HepG2 (cell line): Measurements from ENCODE around the gene RNF14. TPM values are rescaled to one million over a fixed set of nuclear protein-coding genes. Genes with fewer than 3 reads are reported as not detected.

ENCODE experiments used
- ATAC-seq: fragments of 200-7000 bp; cut with Tn5 transposase; 3 replicates; pipeline ENCODE4 v1.9.1; 2020; ENCODE audit warnings: mild to moderate bottlenecking, moderate library complexity
- BruUV-seq: library from RNA; stranded (reverse); fragments of 400-500 nt; replicated peaks from 2 replicates; lab custom pipeline; 2021; lab: Mats Ljungman, UMichigan
- CTCF ChIA-PET: fragments of 300-600 bp; formaldehyde crosslinking; extraction: SDS; loops from one replicate; lab custom pipeline; 2021; ENCODE audit warnings: low total read pairs, inconsistent platforms, low intra/inter-chr PET ratio; lab: Yijun Ruan, JAX
- POLR2A ChIA-PET: fragments of 350-600 bp; sonication (Branson Sonifier 250); formaldehyde crosslinking; loops from one replicate; lab custom pipeline; 2020; ENCODE audit warnings: antibody characterized with exemption, inconsistent platforms; lab: Yijun Ruan, JAX
- DNase-seq: peaks from one replicate; pipeline ENCODE4 v3.0.0-alpha.2; 2015; ENCODE audit warnings: low spot score
- FAIRE-seq: peaks from 3 replicates; lab custom pipeline; 2011; peaks lifted over from hg19 to GRCh38; lab: Jason Lieb, UNC
- H2AFZ ChIP-seq: one replicate; pipeline ENCODE4 v1.6.1; 2011; ENCODE audit warnings: low read length, inconsistent platforms
- H3K27ac ChIP-seq: fragments of 300-600 bp; 3 replicates; pipeline ENCODE4 v1.8.0; 2011; ENCODE audit warnings: mixed run types, mild to moderate bottlenecking, mixed read lengths, low read length, inconsistent platforms; ENCODE audit not compliant: insufficient read depth; ENCODE audit errors: extremely low read length
- H3K27me3 ChIP-seq, 2 experiments: fragments of 200-600 bp in 1 of 2; 2 replicates in 1 of 2; 3 replicates in 1 of 2; pipeline versions ENCODE4 v1.6.0 to v1.8.0; 2011; ENCODE audit warnings: low read length in 2 of 2, mild to moderate bottlenecking in 2 of 2, moderate library complexity in 2 of 2, inconsistent platforms in 1 of 2; ENCODE audit not compliant: insufficient read depth in 2 of 2, control insufficient read depth in 1 of 2
- H3K36me3 ChIP-seq, 2 experiments: fragments of 200-600 bp in 1 of 2; replicated peaks in 1 of 2; 2 replicates in 1 of 2; 3 replicates in 1 of 2; pipeline versions ENCODE4 v1.5.1 to v1.8.0; 2011; ENCODE audit warnings: low read length in 2 of 2, inconsistent platforms in 1 of 2; ENCODE audit not compliant: insufficient read depth in 2 of 2, control insufficient read depth in 1 of 2
- H3K4me1 ChIP-seq: 2 replicates; pipeline ENCODE4 v1.5.1; 2012; ENCODE audit warnings: low read length, inconsistent platforms; ENCODE audit not compliant: insufficient read depth
- H3K4me2 ChIP-seq: 2 replicates; pipeline ENCODE4 v1.6.0; 2011; ENCODE audit warnings: low read depth, low read length, inconsistent platforms
- H3K4me3 ChIP-seq, 3 experiments: fragments of 200-600 bp in 1 of 3; sonication (generic), shearing (Covaris generic) in 1 of 3; replicated peaks in 1 of 3; 2 replicates each; pipeline ENCODE4 v1.5.1; 2011 to 2016; ENCODE audit warnings: low read length in 3 of 3, inconsistent platforms in 2 of 3, low read depth in 2 of 3, mild to moderate bottlenecking in 2 of 3, control low read depth in 1 of 3, mixed read lengths in 1 of 3; ENCODE audit not compliant: insufficient read depth in 1 of 3
- H3K79me2 ChIP-seq: one replicate; pipeline ENCODE4 v1.6.1; 2011; ENCODE audit warnings: low read length, inconsistent platforms; ENCODE audit not compliant: insufficient read depth
- H3K9ac ChIP-seq: 2 replicates; pipeline ENCODE4 v1.6.0; 2011; ENCODE audit warnings: mild to moderate bottlenecking, low read depth, low read length, inconsistent platforms; ENCODE audit not compliant: insufficient read depth
- H3K9me3 ChIP-seq: 2 replicates; pipeline ENCODE4 v1.5.1; 2012; ENCODE audit warnings: mild to moderate bottlenecking, low read length
- H4K20me1 ChIP-seq: 2 replicates; pipeline ENCODE4 v1.6.0; 2011; ENCODE audit warnings: inconsistent platforms, mild to moderate bottlenecking, low read length, moderate library complexity; ENCODE audit not compliant: insufficient read depth
- BRCA1 ChIP-seq: sonication (generic); formaldehyde crosslinking; IDR thresholded peaks from 2 replicates; pipeline ENCODE4 v1.4.0; 2020; ENCODE audit warnings: missing genetic modification reagents
- GFI1 ChIP-seq: sonication (generic); formaldehyde crosslinking; IDR thresholded peaks from 2 replicates; pipeline ENCODE4 v1.5.0; 2020; ENCODE audit warnings: missing genetic modification reagents, mild to moderate bottlenecking, borderline replicate concordance
- GZF1 ChIP-seq: sonication (generic); formaldehyde crosslinking; IDR thresholded peaks from 2 replicates; pipeline ENCODE4 v1.5.1; 2020; ENCODE audit warnings: mild to moderate bottlenecking, missing genetic modification reagents
- SMC3 ChIP-seq: IDR thresholded peaks from 2 replicates; pipeline ENCODE4 v1.6.1; 2011; ENCODE audit warnings: low read length, improper control_type of control experiment
- SP2 ChIP-seq: sonication (generic); formaldehyde crosslinking; IDR thresholded peaks from 2 replicates; pipeline ENCODE4 v1.5.1; 2020; ENCODE audit warnings: mild to moderate bottlenecking, missing genetic modification reagents
- SRF ChIP-seq: IDR thresholded peaks from 2 replicates; pipeline ENCODE4 v1.6.1; 2011; ENCODE audit warnings: mild to moderate bottlenecking, low read depth, low read length, moderate library complexity
- ZNF136 ChIP-seq: sonication (generic); formaldehyde crosslinking; IDR thresholded peaks from 2 replicates; pipeline ENCODE4 v1.8.1; 2022; ENCODE audit warnings: low read depth, mild to moderate bottlenecking, moderate library complexity, missing genetic modification reagents
- ZNF737 ChIP-seq: sonication (generic); formaldehyde crosslinking; IDR thresholded peaks from 2 replicates; pipeline ENCODE4 v1.5.0; 2020; ENCODE audit warnings: missing genetic modification reagents, mild to moderate bottlenecking, borderline replicate concordance
- WGBS: methylation state at CpG from one replicate; pipeline ENCODE4 v1.1.6; 2017; ENCODE audit warnings: low lambda C conversion rate; 5-methylcytosine and 5-hydroxymethylcytosine counted together
- in situ Hi-C: cut with HindIII; loops from 2 replicates; pipeline ENCODE4 v1.10.0; 2017; ENCODE audit warnings: low pct_unique_long_range_greater_than_20kb; ENCODE audit not compliant: extremely low pct_ligation_motif_present
- intact Hi-C: fragments of 100-400 bp; cut with micrococcal nuclease; formaldehyde crosslinking; loops from one replicate; pipeline ENCODE4 v1.10.0; 2022; ENCODE audit not compliant: unreplicated experiment
- polyA plus RNA-seq, 8 experiments: library from polyadenylated mRNA; depleted of rRNA in 3 of 8; stranded (reverse) in 7 of 8; unstranded in 1 of 8; fragments of >200 nt; fragmentation: Illumina TruSeq in 4 of 8; extraction: Trizol in 4 of 8; gene quantifications; 2 replicates each; pipeline versions ENCODE4 v1.2.1 to v1.2.3, GENCODE V29; 2011 to 2016; ENCODE audit warnings: low read depth in 4 of 8, missing spikeins in 1 of 8, mixed read lengths in 1 of 8; ENCODE audit not compliant: insufficient read depth in 1 of 8
- total RNA-seq, 5 experiments: library from RNA; depleted of rRNA; stranded (reverse); fragments of >200 nt; fragmentation: Illumina TruSeq; extraction: Trizol; gene quantifications; 2 replicates each; pipeline ENCODE4 v1.2.3, GENCODE V29; 2016; ENCODE audit warnings: low read depth in 1 of 5
- TF ChIP-seq, protein P1 (sequence below): IDR thresholded peaks from 2 replicates; pipeline ENCODE4 v1.6.1; 2016; ENCODE audit warnings: low read depth
- TF ChIP-seq, protein P2 (sequence below): sonication (generic); formaldehyde crosslinking; conservative IDR thresholded peaks from 2 replicates; pipeline ENCODE4 v1.4.0; 2020; ENCODE audit warnings: missing genetic modification reagents
- TF ChIP-seq, protein P3 (sequence below): sonication (generic); formaldehyde crosslinking; IDR thresholded peaks from 2 replicates; pipeline ENCODE4 v1.5.0; 2020; ENCODE audit warnings: missing genetic modification reagents, mild to moderate bottlenecking, borderline replicate concordance

Gene RNF14
- total and polyA plus RNA-seq, 2 of the 13 experiments (the other 11 are each of a cell fraction or from before 2014, with no cell fraction given): 11.3 to 28.1 TPM

DNA sequence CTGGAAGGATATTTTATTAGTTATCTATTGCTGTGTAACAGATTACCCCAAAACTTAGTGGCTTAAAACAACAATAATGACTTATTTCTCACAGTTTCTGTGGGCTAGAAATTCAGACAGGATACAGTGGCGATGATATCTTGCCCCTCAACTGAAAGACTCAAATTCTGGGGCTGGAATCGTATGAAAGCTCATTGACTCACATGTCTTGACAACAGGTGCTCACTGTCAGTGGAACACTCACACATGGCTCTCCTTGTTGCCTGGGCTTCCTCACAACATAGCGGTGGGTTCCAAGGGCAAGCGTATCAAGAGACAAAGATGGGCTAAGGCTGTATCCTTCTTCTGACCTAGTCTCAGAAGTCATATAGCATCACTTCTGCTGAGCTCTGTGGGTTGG lies 47.7 kb downstream of the RNF14 start:
- ChIA-PET CTCF (no interaction called here), POLR2A (no interaction called here)
- peaks cover 0 to 5% of the 10 kb centered on the region in 2 experiments; a peak in 1 of 5 replicates for H3K27me3 ChIP-seq
- no TSS peak for BruUV-seq
- H3K4me2 ChIP-seq: no peak overlapping the region
- intact Hi-C loops: no loop called here
- peaks cover 6% of the 10 kb centered on the region; the same call in 1 of the 2 replicates for H3K9me3 ChIP-seq
- no peak overlapping the region for H3K4me3 ChIP-seq
- DNase-seq: no peak
- no peaks in the 10 kb centered on the region for H3K36me3 ChIP-seq
- H2AFZ ChIP-seq: no peak overlapping the region
- TF ChIP-seq SP2 (CRISPR knock-in tag) (no peak), SRF (no peak), ZNF136 (CRISPR knock-in tag) (no peak), SMC3 (no peak), ZNF737 (CRISPR knock-in tag) (no peak), GZF1 (CRISPR knock-in tag) (no peak), BRCA1 (no peak), GFI1 (CRISPR knock-in tag) (no peak)
- TF ChIP-seq, protein P1, sequence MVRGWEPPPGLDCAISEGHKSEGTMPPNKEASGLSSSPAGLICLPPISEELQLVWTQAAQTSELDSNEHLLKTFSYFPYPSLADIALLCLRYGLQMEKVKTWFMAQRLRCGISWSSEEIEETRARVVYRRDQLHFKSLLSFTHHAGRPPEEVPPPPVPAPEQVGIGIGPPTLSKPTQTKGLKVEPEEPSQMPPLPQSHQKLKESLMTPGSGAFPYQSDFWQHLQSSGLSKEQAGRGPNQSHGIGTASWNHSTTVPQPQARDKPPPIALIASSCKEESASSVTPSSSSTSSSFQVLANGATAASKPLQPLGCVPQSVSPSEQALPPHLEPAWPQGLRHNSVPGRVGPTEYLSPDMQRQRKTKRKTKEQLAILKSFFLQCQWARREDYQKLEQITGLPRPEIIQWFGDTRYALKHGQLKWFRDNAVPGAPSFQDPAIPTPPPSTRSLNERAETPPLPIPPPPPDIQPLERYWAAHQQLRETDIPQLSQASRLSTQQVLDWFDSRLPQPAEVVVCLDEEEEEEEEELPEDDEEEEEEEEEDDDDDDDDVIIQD: no peak
- TF ChIP-seq, protein P2, sequence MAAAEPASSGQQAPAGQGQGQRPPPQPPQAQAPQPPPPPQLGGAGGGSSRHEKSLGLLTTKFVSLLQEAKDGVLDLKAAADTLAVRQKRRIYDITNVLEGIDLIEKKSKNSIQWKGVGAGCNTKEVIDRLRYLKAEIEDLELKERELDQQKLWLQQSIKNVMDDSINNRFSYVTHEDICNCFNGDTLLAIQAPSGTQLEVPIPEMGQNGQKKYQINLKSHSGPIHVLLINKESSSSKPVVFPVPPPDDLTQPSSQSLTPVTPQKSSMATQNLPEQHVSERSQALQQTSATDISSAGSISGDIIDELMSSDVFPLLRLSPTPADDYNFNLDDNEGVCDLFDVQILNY (CRISPR knock-in tag): no peak
- TF ChIP-seq, protein P3, sequence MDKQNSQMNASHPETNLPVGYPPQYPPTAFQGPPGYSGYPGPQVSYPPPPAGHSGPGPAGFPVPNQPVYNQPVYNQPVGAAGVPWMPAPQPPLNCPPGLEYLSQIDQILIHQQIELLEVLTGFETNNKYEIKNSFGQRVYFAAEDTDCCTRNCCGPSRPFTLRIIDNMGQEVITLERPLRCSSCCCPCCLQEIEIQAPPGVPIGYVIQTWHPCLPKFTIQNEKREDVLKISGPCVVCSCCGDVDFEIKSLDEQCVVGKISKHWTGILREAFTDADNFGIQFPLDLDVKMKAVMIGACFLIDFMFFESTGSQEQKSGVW (CRISPR knock-in tag): no peak
- TF ChIP-seq, all 625 proteins: peak for 0
- Histone ChIP-seq H3K27ac (no peak overlapping the region), H3K79me2 (no peaks in the 10 kb centered on the region), H4K20me1 (no peaks in the 10 kb centered on the region), H3K4me1 (peaks cover 41% of the 10 kb centered on the region), H3K9ac (no peak overlapping the region)
- no peak for ATAC-seq
- no peak for FAIRE-seq
- in situ Hi-C loops: no loop called here
- 32% methylated on average over 4 of the region's 4 CpGs for WGBS
